K562 (cell line): ENCODE measurements around the gene SLC1A5. TPM values are rescaled to one million over a fixed set of nuclear protein-coding genes. Genes with fewer than 3 reads are reported as not detected.
A peak's percentile ranks its signal among the peaks of the same experiment; 100 is the strongest.

ENCODE experiments used
- CBFB ChIP-seq: sonication (generic); formaldehyde crosslinking; IDR thresholded peaks from 2 replicates; pipeline ENCODE4 v1.4.0; 2020; ENCODE audit warnings: mild to moderate bottlenecking, missing genetic modification reagents
- EP300 ChIP-seq: IDR thresholded peaks from 2 replicates; pipeline ENCODE4 v1.6.1; 2012; ENCODE audit warnings: low read length, improper control_type of control experiment
- FOXP1 ChIP-seq: sonication (generic); formaldehyde crosslinking; IDR thresholded peaks from 2 replicates; pipeline ENCODE4 v1.8.0; 2022; ENCODE audit warnings: mild to moderate bottlenecking, missing genetic modification reagents
- HMGXB4 ChIP-seq: sonication (generic); formaldehyde crosslinking; IDR thresholded peaks from 2 replicates; pipeline ENCODE4 v1.8.1; 2023; ENCODE audit warnings: mild to moderate bottlenecking, missing genetic modification reagents
- HOXB6 ChIP-seq: fragments of 250-450 bp; sonication (Bioruptor Pico); IDR thresholded peaks from 2 replicates; pipeline ENCODE4 v1.5.1; 2022; ENCODE audit warnings: mild to moderate bottlenecking, borderline replicate concordance
- MEIS2 ChIP-seq: fragments of 450-650 bp; IDR thresholded peaks from 2 replicates; pipeline ENCODE4 v1.6.1; 2014; ENCODE audit warnings: mild to moderate bottlenecking; ENCODE audit not compliant: partially characterized antibody
- MYBL2 ChIP-seq, 2 experiments: fragments of 450-650 bp in 1 of 2; sonication (generic) in 1 of 2; formaldehyde crosslinking in 1 of 2; IDR thresholded peaks; 2 replicates each; pipeline versions ENCODE4 v1.6.1 to v1.8.1; 2017 to 2022; ENCODE audit warnings: borderline replicate concordance in 1 of 2, inconsistent platforms in 1 of 2, low read depth in 1 of 2, mild to moderate bottlenecking in 1 of 2, missing genetic modification reagents in 1 of 2, moderate library complexity in 1 of 2
- NFIX ChIP-seq: fragments of 250-450 bp; sonication (Bioruptor Pico); IDR thresholded peaks from 2 replicates; pipeline ENCODE4 v1.4.0; 2020; ENCODE audit warnings: low read depth, mild to moderate bottlenecking, moderate library complexity
- NFXL1 ChIP-seq: fragments of 450-650 bp; formaldehyde crosslinking; IDR thresholded peaks from 2 replicates; pipeline ENCODE4 v1.4.0; 2021; ENCODE audit warnings: mild to moderate bottlenecking
- NR2C2 ChIP-seq, 2 experiments: fragments of 200-800 bp in 1 of 2; sonication (Bioruptor generic) in 1 of 2; sonication (generic) in 1 of 2; formaldehyde crosslinking in 1 of 2; IDR thresholded peaks; 2 replicates each; pipeline versions ENCODE4 v1.6.1 to v1.8.0; 2016 to 2022; ENCODE audit warnings: mild to moderate bottlenecking in 1 of 2, missing compliant biosample characterization in 1 of 2, missing genetic modification characterization in 1 of 2, missing genetic modification reagents in 1 of 2
- NR2F6 ChIP-seq: fragments of 450-650 bp; formaldehyde crosslinking; IDR thresholded peaks from 2 replicates; pipeline ENCODE4 v1.4.0; 2020; ENCODE audit warnings: mild to moderate bottlenecking
- NRF1 ChIP-seq, 2 experiments: fragments of 450-650 bp; IDR thresholded peaks in 1 of 2; conservative IDR thresholded peaks in 1 of 2; 2 replicates each; pipeline ENCODE4 v1.6.1; 2014; ENCODE audit warnings: mild to moderate bottlenecking in 2 of 2
- POLR2A ChIP-seq: fragments of 450-650 bp; conservative IDR thresholded peaks from 2 replicates; pipeline ENCODE4 v1.6.1; 2016
- POLR2G ChIP-seq: fragments of 200-400 bp; formaldehyde crosslinking; IDR thresholded peaks from 2 replicates; pipeline ENCODE4 v1.6.1; 2017; ENCODE audit warnings: low read depth, mild to moderate bottlenecking, antibody characterized with exemption, low read length, moderate library complexity
- SRF ChIP-seq, 2 experiments: fragments of 250-450, 450-650 bp in 1 of 2; sonication (Bioruptor Pico) in 1 of 2; sonication (generic) in 1 of 2; formaldehyde crosslinking; IDR thresholded peaks; 2 replicates each; pipeline versions ENCODE4 v1.5.0 to v1.5.1; 2020 to 2022; ENCODE audit warnings: mild to moderate bottlenecking in 1 of 2, missing genetic modification reagents in 1 of 2
- STAT5B ChIP-seq: fragments of 250-450 bp; sonication (Bioruptor Pico); IDR thresholded peaks from 2 replicates; pipeline ENCODE4 v1.8.0; 2021; ENCODE audit warnings: mild to moderate bottlenecking, inconsistent platforms
- TAF7 ChIP-seq: fragments of 450-650 bp; IDR thresholded peaks from 2 replicates; pipeline ENCODE4 v1.6.1; 2016; ENCODE audit warnings: missing genetic modification characterization, missing compliant biosample characterization
- TCF3 ChIP-seq: sonication (generic); formaldehyde crosslinking; IDR thresholded peaks from 2 replicates; pipeline ENCODE4 v1.4.0; 2020; ENCODE audit warnings: mild to moderate bottlenecking, missing genetic modification reagents
- U2AF2 ChIP-seq: fragments of 200-400 bp; formaldehyde crosslinking; optimal IDR thresholded peaks from 2 replicates; pipeline ENCODE3; 2017; ENCODE audit warnings: low read depth, mild to moderate bottlenecking, low read length
- polyA plus RNA-seq, 8 experiments: library from polyadenylated mRNA; depleted of rRNA in 4 of 8; stranded (reverse) in 5 of 8; unstranded in 3 of 8; fragments of >200 nt; fragmentation: Nextera tagmentation in 2 of 8; fragmentation: Illumina TruSeq in 1 of 8; extraction: Ambion mirVana in 2 of 8; extraction: Trizol in 1 of 8; gene quantifications; 2 replicates each; pipeline versions ENCODE4 v1.2.1 to v1.2.3, GENCODE V29; 2011 to 2014; ENCODE audit warnings: inconsistent platforms in 1 of 8, missing spikeins in 1 of 8
- total RNA-seq, 7 experiments: library from RNA; depleted of rRNA in 6 of 7; stranded (reverse); fragments of >200 nt in 6 of 7; fragmentation: Illumina TruSeq in 2 of 7; extraction: Trizol in 2 of 7; gene quantifications; 2 replicates each; pipeline versions ENCODE4 v1.2.1 to v1.2.3, GENCODE V29; 2011 to 2021; ENCODE audit warnings: low replicate concordance in 1 of 7
- TF ChIP-seq, protein P1 (sequence below): fragments of 450-650 bp; formaldehyde crosslinking; IDR thresholded peaks from 2 replicates; pipeline ENCODE4 v1.4.0; 2020; ENCODE audit warnings: mild to moderate bottlenecking, moderate library complexity
- TF ChIP-seq, protein P2 (sequence below), 2 experiments: fragments of 450-650 bp in 1 of 2; sonication (generic) in 1 of 2; formaldehyde crosslinking in 1 of 2; IDR thresholded peaks in 1 of 2; conservative IDR thresholded peaks in 1 of 2; 2 replicates each; pipeline versions ENCODE4 v1.6.1 to v1.8.1; 2016 to 2023; ENCODE audit warnings: mild to moderate bottlenecking in 2 of 2, moderate library complexity in 2 of 2, inconsistent platforms in 1 of 2, missing genetic modification reagents in 1 of 2
- TF ChIP-seq, protein P3 (sequence below): fragments of 250-450 bp; sonication (Bioruptor Pico); IDR thresholded peaks from 2 replicates; pipeline ENCODE4 v1.9.0; 2021; ENCODE audit warnings: mild to moderate bottlenecking

Gene SLC1A5
- total and polyA plus RNA-seq, 9 of the 15 experiments (the other 6 are each of a cell fraction or from before 2014, with no cell fraction given) = 31.2 to 417 (median 134) TPM

GRCh38 chr19:46731007-46731501, 57.3 kb downstream of the SLC1A5 start (continued):
- TF ChIP-seq NR2C2 (CRISPR knock-in tag; IDR thresholded peaks at IDR 0.05) (no peak), NR2C2 (tag; IDR thresholded peaks at IDR 0.05) (peak; percentile 52; the same call in 1 of the 2 replicates), HOXB6 (no peak), POLR2A (no peak), NFXL1 (CRISPR knock-in tag) (no peak), NRF1 (conservative IDR thresholded peaks at IDR 0.05 in 1 of 2, IDR thresholded peaks at IDR 0.05 in 1 of 2) (peak; percentile 87 to 89), EP300 (peak; percentile 69), NFIX (CRISPR knock-in tag) (no peak), SRF (CRISPR knock-in tag; IDR thresholded peaks at IDR 0.05) (peak in 1 of 2 experiments; percentile 28; a peak in 1 of 4 replicates), MYBL2 (IDR thresholded peaks at IDR 0.05; ENCODE audit: low read depth) (no peak), MYBL2 (CRISPR knock-in tag; IDR thresholded peaks at IDR 0.05; ENCODE audit: borderline replicate concordance) (no peak), CBFB (CRISPR knock-in tag) (no peak), MEIS2 (peak; percentile 44), NR2F6 (CRISPR knock-in tag) (no peak), FOXP1 (CRISPR knock-in tag) (no peak), TCF3 (CRISPR knock-in tag) (peak; percentile 45; the same call in 1 of the 2 replicates), HMGXB4 (CRISPR knock-in tag) (no peak), STAT5B (no peak), TAF7 (tag) (no peak), POLR2G (peak; percentile 60), U2AF2 (no peak)
- TF ChIP-seq, protein P1, sequence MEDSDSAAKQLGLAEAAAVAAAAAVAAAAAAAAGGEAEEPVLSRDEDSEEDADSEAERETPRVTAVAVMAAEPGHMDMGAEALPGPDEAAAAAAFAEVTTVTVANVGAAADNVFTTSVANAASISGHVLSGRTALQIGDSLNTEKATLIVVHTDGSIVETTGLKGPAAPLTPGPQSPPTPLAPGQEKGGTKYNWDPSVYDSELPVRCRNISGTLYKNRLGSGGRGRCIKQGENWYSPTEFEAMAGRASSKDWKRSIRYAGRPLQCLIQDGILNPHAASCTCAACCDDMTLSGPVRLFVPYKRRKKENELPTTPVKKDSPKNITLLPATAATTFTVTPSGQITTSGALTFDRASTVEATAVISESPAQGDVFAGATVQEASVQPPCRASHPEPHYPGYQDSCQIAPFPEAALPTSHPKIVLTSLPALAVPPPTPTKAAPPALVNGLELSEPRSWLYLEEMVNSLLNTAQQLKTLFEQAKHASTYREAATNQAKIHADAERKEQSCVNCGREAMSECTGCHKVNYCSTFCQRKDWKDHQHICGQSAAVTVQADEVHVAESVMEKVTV = no peak
- TF ChIP-seq, protein P2, sequence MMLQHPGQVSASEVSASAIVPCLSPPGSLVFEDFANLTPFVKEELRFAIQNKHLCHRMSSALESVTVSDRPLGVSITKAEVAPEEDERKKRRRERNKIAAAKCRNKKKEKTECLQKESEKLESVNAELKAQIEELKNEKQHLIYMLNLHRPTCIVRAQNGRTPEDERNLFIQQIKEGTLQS (IDR thresholded peaks at IDR 0.05) = peak; percentile 75
- TF ChIP-seq, protein P2 (CRISPR knock-in tag; conservative IDR thresholded peaks at IDR 0.05) = no peak; the same call in 1 of the 2 replicates
- TF ChIP-seq, protein P3, sequence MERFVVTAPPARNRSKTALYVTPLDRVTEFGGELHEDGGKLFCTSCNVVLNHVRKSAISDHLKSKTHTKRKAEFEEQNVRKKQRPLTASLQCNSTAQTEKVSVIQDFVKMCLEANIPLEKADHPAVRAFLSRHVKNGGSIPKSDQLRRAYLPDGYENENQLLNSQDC (CRISPR knock-in tag) = no peak
